ENCODE results near the gene RRAGD. TPM values are rescaled to one million over a fixed set of nuclear protein-coding genes. Genes with fewer than 3 reads are reported as not detected.
A peak's percentile ranks its signal among the peaks of the same experiment; 100 is the strongest.

RRAGD gene
- total RNA-seq, 1 donor from 2014 or later, result 14.7 TPM

GRCh38 chr6:89364586-89364985 lies 47.5 kb downstream of the RRAGD start:
- no peak for DNase-seq
- peaks cover 2% of the 10 kb centered on the region for H3K9me3 Mint-ChIP-seq (ENCODE audit: unreplicated experiment)
- H3K27ac Mint-ChIP-seq (ENCODE audit: unreplicated experiment), result no peak overlapping the region
- H3K27me3 Mint-ChIP-seq (ENCODE audit: unreplicated experiment), result peaks cover 3% of the 10 kb centered on the region
- H3K4me1 Mint-ChIP-seq (ENCODE audit: low read depth, unreplicated experiment), result no peaks in the 10 kb centered on the region
- TF ChIP-seq CTCF (IDR thresholded peaks at IDR 0.05; ENCODE audit: partially characterized antibody, unreplicated experiment), result no peak
- no peak overlapping the region for H3K4me3 Mint-ChIP-seq (ENCODE audit: unreplicated experiment)
- no peaks in the 10 kb centered on the region for H3K36me3 Mint-ChIP-seq (ENCODE audit: unreplicated experiment)

- Mint-ChIP-seq H3K4me3 (ENCODE audit: unreplicated experiment) (no peak overlapping the region), H3K4me1 (ENCODE audit: low read depth, unreplicated experiment) (peaks cover 6% of the 10 kb centered on the region), H3K27me3 (ENCODE audit: unreplicated experiment) (peaks cover 3% of the 10 kb centered on the region), H3K9me3 (ENCODE audit: unreplicated experiment) (peaks cover 2% of the 10 kb centered on the region), H3K27ac (ENCODE audit: unreplicated experiment) (no peak overlapping the region), H3K36me3 (ENCODE audit: unreplicated experiment) (no peaks in the 10 kb centered on the region)
- no peak for TF ChIP-seq CTCF (IDR thresholded peaks at IDR 0.05; ENCODE audit: partially characterized antibody, unreplicated experiment)
- no peak for DNase-seq
These were observed 50.9 kb downstream of the RRAGD start for GRCh38 chr6:89361171-89361570.

GRCh38 chr6:89360415-89360999 lies 51.6 kb downstream of the RRAGD start:
- no peak for TF ChIP-seq CTCF (IDR thresholded peaks at IDR 0.05; ENCODE audit: partially characterized antibody, unreplicated experiment)
- H3K27me3 Mint-ChIP-seq (ENCODE audit: unreplicated experiment), result peaks cover 3% of the 10 kb centered on the region
- H3K4me3 Mint-ChIP-seq (ENCODE audit: unreplicated experiment), result no peak overlapping the region
- H3K4me1 Mint-ChIP-seq (ENCODE audit: low read depth, unreplicated experiment), result peaks cover 6% of the 10 kb centered on the region
- no peaks in the 10 kb centered on the region for H3K36me3 Mint-ChIP-seq (ENCODE audit: unreplicated experiment)
- peaks cover 2% of the 10 kb centered on the region for H3K9me3 Mint-ChIP-seq (ENCODE audit: unreplicated experiment)
- no peak overlapping the region for H3K27ac Mint-ChIP-seq (ENCODE audit: unreplicated experiment)
- no peak for DNase-seq

- TF ChIP-seq CTCF (IDR thresholded peaks at IDR 0.05; ENCODE audit: partially characterized antibody, unreplicated experiment), result no peak
- DNase-seq, result no peak
- no peak overlapping the region for H3K4me3 Mint-ChIP-seq (ENCODE audit: unreplicated experiment)
These were observed 52.5 kb downstream of the RRAGD start for GRCh38 chr6:89359561-89359960.

GRCh38 chr6:89357390-89357789 lies 54.7 kb downstream of the RRAGD start:
- Mint-ChIP-seq H3K36me3 (ENCODE audit: unreplicated experiment) (no peaks in the 10 kb centered on the region), H3K4me3 (ENCODE audit: unreplicated experiment) (no peak overlapping the region), H3K9me3 (ENCODE audit: unreplicated experiment) (peaks cover 3% of the 10 kb centered on the region), H3K27ac (ENCODE audit: unreplicated experiment) (no peak overlapping the region), H3K27me3 (ENCODE audit: unreplicated experiment) (peaks cover 6% of the 10 kb centered on the region), H3K4me1 (ENCODE audit: low read depth, unreplicated experiment) (peaks cover 11% of the 10 kb centered on the region)
- TF ChIP-seq CTCF (IDR thresholded peaks at IDR 0.05; ENCODE audit: partially characterized antibody, unreplicated experiment), result no peak
- no peak for DNase-seq

More at GRCh38 chr6:89359561-89359960, 52.5 kb downstream of the RRAGD start:
- peak overlapping the region; percentile 17 for H3K27ac Mint-ChIP-seq (ENCODE audit: unreplicated experiment)
- no peaks in the 10 kb centered on the region for H3K36me3 Mint-ChIP-seq (ENCODE audit: unreplicated experiment)
- H3K9me3 Mint-ChIP-seq (ENCODE audit: unreplicated experiment), result peaks cover 2% of the 10 kb centered on the region
- H3K27me3 Mint-ChIP-seq (ENCODE audit: unreplicated experiment), result peaks cover 3% of the 10 kb centered on the region
- H3K4me1 Mint-ChIP-seq (ENCODE audit: low read depth, unreplicated experiment), result peaks cover 6% of the 10 kb centered on the region

Measured in glutamatergic neuron (in vitro differentiated cells).